RPMI8226 (cell line): Measurements from ENCODE around the gene SSTR3.
A peak's percentile ranks its signal among the peaks of the same experiment; 100 is the strongest.

ENCODE experiments used
- DNase-seq: peaks from one replicate; pipeline ENCODE4 v3.0.0-alpha.2; 2015

Gene SSTR3

DNA sequence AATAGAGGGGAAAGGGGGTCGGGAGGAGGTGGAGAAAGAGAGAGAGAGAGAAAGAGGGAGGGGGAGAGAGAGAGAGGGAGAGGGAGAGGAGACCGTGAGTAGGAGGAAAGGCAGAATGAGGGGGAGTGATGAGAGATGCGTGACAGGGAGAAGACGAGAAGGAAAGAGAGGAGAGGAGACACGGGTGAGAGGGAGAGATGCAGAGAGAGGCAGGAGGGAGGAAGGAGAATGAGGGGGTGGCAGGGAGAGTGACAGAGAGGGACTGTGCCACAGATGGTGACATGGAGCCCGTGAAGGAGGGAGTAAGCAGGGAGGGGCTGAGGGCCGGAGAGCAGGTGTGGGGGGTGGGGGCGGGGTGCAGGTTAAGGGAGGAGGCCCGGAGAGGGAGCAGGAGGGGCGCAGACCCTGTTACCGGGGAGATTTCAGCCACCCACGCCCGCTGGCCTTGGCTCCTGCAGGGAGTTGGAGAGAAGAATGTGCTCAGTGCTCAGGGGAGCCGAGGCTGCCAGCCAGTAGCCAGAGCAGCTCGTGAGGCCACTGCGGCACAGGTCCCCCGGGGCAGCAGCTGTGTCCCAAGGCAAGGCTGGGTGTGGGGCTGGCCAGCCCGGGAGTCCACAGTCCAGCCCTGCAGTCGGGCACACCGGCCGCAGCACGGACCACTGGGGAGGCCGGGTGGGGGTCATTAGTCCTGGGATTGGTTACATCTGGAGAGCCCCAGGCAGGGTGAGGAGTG is at the start of gene SSTR3:
Gene SSTR3, minus strand, starts transcription at position 304 of the 733 bp plus-strand sequence. CDS start 4,674 bp downstream, outside the sequence.
- peak; percentile 74 for DNase-seq

DNA sequence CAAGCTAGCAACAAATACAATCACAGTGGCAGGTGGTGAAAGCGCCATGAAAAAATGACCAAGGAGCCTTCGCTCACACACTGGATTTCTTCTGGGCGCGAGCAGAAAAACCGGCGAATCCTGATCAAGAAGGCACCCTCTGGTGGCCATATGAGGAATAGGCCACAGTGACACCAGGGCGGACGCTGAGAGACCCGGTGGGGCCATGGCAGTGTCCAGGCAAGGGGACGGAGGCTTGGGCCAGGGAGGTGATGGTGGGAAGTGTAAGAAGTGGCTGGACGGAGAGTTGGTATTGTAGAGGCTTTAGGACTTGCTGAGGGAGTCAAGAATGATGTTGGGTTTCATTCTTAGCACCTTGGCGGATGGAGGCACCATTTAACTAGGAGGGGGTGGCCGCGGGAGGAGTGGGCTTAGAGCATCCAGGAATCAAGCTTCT is 48.6 kb upstream of the SSTR3 start:
- DNase-seq = peak; percentile 79

DNA sequence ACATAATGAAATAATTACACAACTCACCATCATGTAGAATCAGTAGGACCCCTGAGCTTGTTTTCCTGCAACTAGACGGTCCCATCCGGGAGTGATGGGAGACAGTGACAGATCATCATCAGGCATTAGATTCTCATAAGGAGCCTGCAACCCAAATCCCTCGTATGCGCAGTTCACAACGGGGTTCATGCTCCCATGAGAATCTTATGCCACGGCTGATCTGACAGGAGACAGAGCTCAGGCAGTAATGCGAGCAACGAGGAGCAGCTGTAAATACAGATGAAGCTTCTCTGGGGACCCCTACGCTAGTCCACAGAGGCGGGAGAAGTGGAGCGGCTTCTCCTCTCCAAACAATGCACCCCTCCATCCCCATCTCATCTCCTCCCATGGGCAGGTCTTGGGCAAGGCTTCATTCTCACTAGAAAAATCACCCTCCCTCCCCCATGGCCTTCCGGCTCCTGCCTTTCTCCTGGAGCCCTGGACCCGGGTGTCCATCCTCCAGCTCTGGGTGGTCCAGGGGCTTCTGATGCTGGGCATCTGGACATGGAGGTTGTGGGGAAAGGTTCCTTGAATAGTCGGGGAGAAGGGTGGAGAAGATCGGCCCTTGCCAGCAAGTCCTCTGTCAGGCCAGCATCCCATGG is 48.0 kb upstream of the SSTR3 start:
- no peak for DNase-seq

DNA sequence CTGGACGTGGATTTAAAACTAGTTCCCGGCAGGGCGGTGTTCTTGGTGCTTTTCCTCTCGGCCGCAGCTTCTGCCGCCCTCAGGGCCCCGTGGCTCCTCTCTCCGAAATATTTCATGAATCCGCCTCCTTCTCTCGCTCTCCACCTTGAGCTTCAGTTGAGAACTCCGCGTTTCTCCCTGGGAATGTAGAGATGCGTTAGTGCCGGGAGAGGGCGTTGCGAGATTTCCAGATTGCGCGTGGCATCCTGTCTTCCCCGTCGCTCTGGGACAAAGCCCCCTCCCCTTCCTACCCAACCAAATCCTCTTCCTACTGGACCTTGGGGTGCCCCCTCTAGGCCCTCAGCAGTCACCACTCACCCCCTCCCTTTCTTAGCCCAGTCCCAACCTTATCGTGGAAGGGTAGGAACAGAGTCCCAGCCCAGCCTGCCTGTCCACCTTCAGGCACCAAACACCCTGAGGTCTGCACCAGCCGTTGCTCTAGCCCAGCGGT is 47.3 kb upstream of the SSTR3 start:
- peak; percentile 73 for DNase-seq

DNA sequence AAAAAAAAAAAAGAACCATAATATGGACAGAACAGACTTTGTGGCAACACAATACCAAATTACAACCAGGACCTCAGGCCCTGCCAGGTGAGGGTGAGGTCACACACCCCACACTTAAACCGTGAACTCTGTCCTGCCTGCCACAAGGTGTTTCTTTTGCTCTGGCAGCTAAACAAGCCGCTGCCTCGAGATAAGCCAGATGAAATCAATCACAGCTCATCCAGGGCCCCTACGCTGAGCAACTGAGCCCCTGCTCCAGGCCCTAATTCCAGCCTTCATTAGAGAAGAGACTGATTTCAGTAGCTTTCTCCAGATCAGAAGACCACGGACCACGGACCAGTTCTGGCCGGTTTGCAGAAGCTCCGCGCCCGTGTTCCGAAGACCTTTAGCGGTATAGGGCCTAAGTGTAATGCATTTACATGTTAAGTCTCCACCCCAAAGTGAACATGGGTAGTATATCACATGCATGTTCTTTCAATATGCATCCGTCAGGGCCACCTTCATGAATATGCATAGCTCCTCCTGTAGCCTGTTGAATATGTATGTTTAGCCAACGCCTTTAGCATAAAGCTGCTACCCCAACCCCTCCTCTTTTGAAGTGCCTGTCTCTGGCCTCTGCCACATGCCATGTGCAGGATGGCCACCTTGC is 46.6 kb upstream of the SSTR3 start:
- no peak for DNase-seq

DNA sequence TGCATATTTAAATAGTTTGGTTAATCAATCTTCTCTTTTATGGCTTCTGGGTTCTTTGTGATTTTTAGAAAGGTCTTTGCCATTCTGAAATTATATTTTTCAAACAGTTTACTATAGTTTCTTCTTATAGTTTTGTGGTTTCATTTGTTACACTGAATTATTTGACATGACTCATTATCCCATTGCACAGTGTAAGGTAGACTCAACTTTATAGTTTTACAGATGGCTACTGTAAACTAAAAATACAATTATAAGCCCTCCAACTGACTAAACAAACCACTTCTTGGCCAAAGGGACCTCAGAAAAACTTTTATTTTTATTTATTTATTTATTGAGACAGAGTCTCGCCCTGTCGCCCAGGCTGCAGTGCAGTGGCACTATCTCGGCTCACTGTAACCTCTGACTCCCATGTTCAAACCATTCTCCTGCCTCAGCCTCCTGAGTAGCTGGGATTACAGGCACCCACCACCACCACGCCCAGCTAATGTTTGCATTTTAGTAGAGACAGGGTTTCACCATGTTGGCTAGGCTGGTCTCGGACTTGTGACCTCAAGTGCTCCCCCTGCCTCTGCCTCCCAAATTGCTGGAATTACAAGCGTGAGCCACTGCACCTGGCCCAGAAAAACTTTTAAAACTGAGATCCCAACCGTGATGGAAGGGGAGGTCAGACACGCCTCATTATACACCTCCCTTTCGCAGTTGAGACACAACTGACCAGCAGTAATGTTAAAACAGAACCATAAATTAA is 45.9 kb upstream of the SSTR3 start:
- DNase-seq = no peak

DNA sequence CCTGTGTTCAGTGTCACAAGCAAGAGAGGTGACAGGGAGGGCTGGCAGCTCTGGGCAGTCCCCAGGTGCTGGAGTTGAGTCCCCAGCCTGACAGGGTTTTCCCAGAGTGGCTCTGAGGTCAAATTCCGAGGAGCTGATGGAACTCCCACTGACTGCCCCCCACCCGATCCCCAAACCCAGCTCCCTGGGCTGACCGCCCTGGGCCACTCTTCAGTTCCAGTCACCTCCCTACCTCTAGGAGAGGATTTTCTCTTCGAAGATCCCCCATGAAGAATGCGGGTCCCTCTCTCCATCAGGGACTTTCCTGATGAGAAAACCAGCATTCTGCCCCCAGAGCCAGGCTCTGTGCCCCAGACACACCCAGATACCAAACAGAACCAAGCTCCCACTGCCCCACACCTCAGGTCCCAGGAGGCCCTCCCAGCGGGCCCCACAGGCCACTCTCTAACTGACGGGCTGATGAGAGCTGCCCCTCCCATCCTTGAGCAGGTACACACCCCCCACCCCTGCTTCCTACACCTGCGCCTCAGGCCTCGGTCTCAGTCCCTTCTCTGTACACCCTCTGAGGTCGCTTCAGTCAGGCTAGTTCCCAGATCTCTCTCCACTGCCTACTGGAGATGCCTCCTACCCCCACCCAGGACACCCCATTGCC is 43.9 kb upstream of the SSTR3 start:
- DNase-seq = no peak

DNA sequence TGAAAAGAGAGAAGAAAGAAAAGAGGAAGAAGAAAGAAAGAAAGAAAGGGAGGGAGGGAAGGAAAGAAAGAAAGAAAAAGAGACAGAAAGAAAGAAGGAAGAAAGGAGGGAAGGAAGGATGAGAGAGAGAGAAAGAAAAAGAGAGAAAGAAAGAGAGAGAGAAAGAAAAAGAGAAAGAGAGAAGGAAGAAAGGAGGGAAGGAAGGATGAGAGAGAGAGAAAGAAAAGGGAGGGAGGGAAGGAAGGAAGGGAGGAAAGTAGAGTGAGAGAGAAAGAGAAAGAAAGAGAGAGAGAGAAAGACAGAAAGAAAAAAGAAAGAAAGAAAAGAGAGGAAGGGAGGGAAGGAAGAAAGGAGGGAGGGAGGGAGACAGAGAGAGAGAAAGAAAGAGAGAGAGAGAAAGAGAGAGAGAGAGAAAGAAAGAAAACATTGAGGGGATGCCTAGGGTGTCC is 43.3 kb upstream of the SSTR3 start:
- DNase-seq = no peak

DNA sequence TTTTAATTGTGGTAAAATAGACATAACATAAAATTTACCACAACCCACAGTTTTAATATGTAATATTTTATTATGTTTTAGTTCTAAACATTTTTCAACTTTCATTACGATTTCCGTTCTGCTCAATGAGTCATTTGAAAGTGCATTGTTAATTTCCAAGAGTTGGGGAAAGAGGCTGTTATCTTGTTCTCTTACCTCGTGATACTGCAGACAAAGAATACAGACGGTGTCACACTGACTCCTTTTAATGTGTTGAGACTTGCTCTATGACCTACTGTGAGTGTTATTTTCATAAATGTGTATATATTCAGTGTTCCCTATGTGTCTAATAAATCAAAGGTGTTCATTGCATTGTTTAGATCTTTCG is 42.6 kb upstream of the SSTR3 start:
- no peak for DNase-seq

DNA sequence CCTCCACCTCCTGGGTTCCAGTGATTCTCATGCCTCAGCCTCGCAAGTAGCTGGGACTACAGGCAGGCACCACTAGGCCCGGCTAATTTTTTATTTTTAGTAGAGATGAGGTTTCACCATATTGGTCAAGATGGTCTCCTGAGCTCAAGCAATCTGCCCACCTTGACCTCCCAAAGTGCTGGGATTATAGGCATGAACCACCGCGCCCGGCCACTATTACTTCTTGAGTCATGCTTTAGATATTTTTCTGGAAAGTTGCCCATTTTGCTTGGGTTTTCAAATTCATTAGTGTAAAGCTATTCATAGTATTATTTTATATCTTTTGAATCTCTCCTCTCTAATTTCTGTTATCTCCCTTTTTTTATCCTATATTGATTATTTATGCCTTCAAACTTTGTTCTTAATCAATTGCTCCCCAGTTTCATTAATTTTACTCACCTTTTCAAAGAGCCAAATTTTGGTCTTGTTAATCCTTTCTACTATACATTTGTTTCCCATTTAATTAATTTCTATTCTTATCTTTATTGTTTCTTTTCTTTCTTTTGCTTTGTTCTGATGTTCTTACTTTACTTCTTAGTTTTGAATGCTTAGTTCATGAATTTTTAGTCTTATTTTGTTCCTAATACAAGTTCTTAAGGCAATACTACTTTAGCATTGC is 42.1 kb upstream of the SSTR3 start:
- DNase-seq = no peak

DNA sequence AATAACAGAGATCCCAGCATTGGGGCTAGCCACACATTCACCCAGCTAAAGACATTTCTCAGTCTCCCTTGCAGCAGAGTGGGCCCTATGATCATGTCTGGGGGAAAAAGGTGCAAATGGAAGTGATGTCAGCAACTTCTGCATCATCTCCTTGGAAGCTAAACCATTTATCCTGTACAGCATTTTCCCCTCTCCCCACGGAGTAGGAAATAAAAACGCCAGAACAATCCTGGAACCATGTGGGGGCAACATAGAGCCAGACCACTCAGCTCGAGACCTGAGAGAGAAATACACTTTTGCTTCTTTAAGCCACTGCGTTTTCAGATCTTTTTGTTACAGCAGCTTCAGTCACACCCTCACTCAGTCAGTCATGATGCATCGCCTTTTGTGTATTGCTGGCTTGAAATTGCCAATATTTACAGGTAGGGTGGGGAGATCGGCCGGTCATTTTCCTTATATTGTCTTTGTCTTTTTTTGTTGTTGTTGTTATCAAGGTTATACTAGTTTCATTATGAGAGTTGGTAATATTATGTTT is 40.9 kb upstream of the SSTR3 start:
- DNase-seq = no peak

DNA sequence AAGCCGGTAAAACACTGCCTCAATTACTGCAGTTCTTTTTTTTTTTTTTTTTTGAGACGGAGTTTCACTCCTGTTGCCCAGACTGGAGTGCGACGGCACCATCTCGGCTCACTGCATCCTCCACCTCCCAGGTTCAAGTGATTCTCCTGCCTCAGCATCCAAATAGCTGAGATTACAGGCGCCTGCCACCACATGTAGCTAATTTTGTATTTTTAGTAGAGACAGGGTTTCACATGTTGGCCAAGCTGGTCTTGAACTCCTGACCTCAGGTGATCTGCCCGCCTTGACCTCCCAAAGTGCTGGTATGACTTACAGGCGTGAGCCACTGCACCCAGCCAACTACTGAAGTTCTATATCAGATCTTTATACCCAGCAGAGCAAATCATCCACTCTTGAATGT is 39.6 kb upstream of the SSTR3 start:
- DNase-seq = peak; percentile 63

DNA sequence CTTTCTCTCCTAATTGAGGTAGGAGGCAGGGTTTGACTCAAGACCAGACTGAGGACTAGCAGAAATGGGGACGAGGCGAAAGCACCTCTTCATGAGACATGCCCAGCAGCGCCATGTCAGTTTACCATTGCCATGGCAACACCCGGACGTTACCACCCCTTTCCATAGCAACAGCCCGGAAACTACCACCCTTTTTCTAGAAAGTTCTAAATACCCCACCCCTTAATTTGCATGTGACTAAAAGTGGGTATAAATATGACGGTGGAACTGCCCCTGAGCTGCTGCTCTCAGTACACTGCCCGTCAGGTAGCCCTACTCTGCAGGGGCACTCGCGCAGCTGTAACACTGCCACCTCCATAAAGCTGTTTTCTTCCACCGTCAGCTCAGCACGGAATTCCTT is 37.7 kb upstream of the SSTR3 start:
- no peak for DNase-seq

DNA sequence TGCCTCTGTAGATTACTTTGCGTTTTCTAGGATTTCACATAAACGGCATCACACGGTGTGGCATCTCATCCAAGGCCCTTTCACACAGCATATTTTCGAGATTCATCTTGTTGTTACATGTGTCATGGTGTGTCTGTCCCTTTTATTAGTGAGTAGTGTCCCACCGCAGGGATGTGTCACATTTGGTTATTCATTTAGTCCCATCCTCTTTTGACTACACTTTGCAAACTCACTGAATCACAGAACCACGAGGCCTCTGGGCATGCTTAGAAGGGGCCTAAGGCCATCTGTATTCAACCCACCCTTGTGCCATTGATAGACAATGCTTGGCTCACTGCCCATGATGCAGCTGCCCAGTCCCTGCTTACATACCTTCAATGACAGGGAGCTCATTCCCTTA is 36.0 kb upstream of the SSTR3 start:
- DNase-seq = no peak

DNA sequence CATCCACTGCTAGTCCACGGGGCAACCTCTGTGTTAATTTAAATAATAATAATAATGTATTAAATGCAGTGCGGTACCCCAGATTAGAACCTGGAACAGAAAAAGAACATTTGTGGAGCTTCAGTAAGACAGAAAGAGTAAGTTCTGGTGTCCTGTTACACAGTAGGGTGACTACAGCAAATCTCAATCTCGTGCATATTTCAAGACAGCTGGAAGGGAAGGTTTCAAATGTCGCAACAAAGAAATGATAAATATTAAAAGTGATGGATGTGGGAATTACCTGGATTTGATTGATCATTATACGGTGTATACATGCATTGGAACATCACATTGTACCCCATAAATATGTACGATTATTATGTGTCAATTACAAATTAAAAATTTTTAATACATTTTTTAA is 33.5 kb upstream of the SSTR3 start:
- DNase-seq = no peak

DNA sequence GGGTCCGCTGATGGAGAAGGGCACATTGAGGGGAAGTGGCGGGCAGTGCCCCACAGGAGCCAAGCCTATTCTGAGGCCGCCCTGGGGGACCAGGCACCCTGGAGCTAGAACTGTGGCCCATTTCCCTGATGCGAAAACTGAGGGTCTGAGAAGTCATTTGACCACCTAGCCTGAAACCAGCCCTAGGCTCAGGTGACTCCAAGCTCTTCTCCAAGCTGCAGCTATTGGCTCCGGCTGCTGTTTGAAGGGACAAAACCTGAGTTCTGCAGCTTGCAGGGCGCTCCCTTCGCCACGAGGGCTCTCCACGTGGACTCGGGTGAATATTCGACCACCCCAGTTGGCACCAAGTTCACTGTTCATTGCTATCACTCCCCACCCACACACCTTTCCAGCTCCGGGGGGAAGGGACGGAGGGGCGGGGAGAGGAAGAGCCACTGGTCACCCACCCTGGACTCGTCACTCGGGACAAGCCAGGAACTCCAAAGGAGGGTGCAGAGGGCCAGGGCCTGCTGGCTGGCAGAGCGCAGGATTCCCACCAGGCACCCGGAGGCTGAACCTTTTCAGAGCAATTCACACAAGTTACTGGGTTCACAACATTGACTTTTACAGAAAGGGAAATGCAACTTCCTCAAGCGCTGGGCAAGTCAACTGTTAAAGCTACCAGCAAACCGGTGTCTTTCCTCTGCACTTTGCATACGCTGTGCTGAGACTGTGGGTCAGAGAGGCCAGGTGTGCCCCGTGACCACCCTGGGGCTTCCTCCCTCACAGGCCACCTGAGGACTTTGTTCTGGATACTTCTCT is 32.8 kb upstream of the SSTR3 start:
- DNase-seq = peak; percentile 76

DNA sequence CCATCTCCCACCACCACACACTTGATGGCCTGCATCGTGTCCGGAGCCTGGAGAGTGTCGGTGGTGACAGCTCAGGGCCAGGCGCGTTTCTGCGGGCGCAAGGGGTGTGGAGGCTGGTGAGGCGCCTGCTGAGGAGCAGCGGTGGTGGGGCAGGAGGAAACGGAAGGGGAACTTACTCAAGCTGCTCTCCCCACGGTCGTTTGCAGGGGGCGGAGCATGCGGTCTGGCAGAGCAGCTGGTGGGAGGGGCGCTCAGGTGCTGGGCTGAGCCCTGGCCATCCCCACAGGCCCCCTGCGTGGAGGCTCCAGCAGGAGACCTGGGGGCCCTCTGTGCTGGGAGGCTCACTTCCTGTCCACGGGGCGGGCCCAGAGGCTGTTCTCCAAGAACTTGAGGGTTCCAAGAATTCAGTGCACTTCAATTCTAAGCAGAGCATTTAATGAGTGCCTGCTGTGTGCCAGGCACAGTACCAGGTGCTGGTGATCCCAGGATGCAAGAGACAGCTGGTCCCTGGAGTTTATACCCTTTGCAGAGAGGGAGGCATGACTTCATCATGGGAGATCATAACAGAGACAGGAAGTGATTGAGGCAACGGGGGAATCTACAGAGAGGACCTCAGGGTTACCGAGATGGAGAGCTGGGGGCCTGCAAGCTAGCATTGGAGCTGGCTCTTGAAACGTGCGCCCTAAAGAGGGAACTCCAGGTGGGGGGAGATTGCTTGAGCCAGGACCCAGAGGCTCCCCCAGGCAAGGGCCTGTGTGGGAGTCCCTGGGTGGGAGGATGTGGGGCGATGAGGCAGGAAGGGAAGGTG is 32.0 kb upstream of the SSTR3 start, which contains the start of gene RAC2:
Gene RAC2, minus strand, starts transcription at position 156 of the 808 bp plus-strand sequence. Its CDS starts 121 bp downstream, at position 35.
- DNase-seq = peak; percentile 96

DNA sequence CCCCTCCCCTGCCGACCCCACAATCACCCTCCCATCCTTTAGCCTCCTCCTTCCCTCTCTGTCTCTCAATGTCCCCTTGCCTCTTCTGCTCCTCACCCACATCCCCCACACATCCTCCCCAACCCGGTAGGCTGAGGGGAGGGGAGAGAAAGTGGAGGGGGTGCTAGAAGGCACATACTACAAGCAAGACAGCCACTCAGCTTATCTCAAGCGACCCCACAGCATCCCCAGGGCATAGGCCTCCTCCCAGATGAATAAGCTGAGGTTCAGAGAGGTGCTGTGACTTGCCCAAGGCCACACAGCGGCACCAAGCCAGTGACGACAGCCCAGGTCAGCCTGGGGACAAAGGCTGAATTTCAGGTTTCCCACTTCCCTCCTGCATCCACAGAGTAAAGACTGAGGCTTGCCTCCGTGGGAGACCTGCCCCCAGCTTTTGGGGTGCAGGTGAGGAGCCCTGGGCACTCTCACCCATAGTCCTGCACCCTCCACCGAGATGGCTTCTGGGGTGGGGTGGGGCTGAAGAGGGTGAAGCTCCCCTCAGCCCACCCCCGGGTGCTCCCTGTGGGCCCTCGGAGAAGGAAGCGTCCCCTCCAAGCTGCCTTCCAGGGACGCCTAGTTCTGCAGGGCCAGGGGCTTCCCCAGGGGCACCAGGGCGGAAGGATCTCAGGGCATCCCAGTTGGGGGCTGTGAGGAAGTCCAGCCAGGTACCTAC is 31.3 kb upstream of the SSTR3 start:
- no peak for DNase-seq

DNA sequence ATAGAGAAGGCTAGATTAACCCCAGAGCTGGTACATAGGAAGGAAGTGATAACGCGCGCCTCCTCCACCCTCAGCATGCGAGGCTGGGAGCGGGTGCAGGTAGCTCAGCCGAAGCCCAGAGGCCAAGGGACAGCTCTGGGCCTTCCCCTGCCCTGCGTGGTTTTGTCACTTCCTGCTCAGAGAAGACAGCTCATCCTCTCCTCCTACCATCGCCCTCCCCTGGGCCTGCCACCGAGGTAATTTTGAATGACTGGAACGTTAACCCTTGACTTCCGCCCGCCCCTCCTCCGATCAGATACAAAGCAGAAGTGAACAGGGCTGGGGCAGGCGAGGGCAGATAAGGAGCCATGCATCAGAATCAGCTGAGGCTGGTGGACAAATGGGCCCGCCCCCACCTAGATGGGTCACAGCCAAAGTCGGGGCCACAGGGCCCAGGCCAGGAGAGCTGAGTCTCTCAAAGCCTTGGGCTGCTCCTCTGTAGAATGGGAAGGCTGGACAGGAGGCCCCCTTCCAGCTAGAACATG is 30.2 kb upstream of the SSTR3 start:
- peak; percentile 78 for DNase-seq
